Mucosa of gallbladder (tissue), 1 donor: ENCODE results near the gene ZFR2. TPM values are rescaled to one million over a fixed set of nuclear protein-coding genes. Genes with fewer than 3 reads are reported as not detected.

Experiments
- total RNA-seq: library from RNA; stranded (reverse); gene quantifications from one replicate; pipeline ENCODE4 v1.2.1, GENCODE V29; 2021
- donor health status: DM: no; HTN: no; CAD: no.

ZFR2 gene
- total RNA-seq, 1 donor from 2014 or later = 0.55 TPM

Other genes with a start within 250 kb of the ZFR2 start
- 25.8 TPM for gene CACTIN, start 242.2 kb downstream of the ZFR2 start, total RNA-seq
- 72.9 TPM for gene PIP5K1C, start 168.6 kb downstream of the ZFR2 start, total RNA-seq
- gene TJP3, start 160.7 kb downstream of the ZFR2 start, total RNA-seq = 141 TPM
- 32.8 TPM for gene APBA3, start 107.3 kb downstream of the ZFR2 start, total RNA-seq
- gene MRPL54, start 106.4 kb downstream of the ZFR2 start, total RNA-seq = 57.5 TPM
- not detected for gene RAX2, start 96.8 kb downstream of the ZFR2 start, total RNA-seq
- 4.7 TPM for gene MATK, start 82.7 kb downstream of the ZFR2 start, total RNA-seq
- 0.63 TPM for gene ATCAY, start 11.6 kb upstream of the ZFR2 start, total RNA-seq
- gene NMRK2, start 64.0 kb upstream of the ZFR2 start, total RNA-seq = not detected
- gene DAPK3, start 102.1 kb upstream of the ZFR2 start, total RNA-seq = 113 TPM
- 2,245 TPM for gene EEF2, start 116.4 kb upstream of the ZFR2 start, total RNA-seq
- 31.9 TPM for gene PIAS4, start 138.7 kb upstream of the ZFR2 start, total RNA-seq
- gene ZBTB7A, start 197.9 kb upstream of the ZFR2 start, total RNA-seq = 82.6 TPM